Endodermal cell (in vitro differentiated cells): Measurements from ENCODE around the gene LRRC7. TPM values are rescaled to one million over a fixed set of nuclear protein-coding genes. Genes with fewer than 3 reads are reported as not detected.

Source experiments
- DNase-seq: peaks from one replicate; pipeline ENCODE4 v3.0.0-alpha.2; 2017
- H3K27ac ChIP-seq: 2 replicates; pipeline ENCODE4 v1.5.1; 2013; ENCODE audit warnings: mild to moderate bottlenecking, low read depth, low read length, moderate library complexity
- H3K27me3 ChIP-seq: 2 replicates; pipeline ENCODE4 v1.6.1; 2013; ENCODE audit warnings: mild to moderate bottlenecking, low read length, moderate library complexity; ENCODE audit not compliant: insufficient read depth, control insufficient read depth, poor library complexity, severe bottlenecking
- H3K36me3 ChIP-seq: 2 replicates; pipeline ENCODE4 v1.7.0; 2013; ENCODE audit warnings: mild to moderate bottlenecking, low read length, moderate library complexity; ENCODE audit not compliant: control insufficient read depth, insufficient read depth
- H3K4me1 ChIP-seq: one replicate; pipeline ENCODE4 v1.7.0; 2013; ENCODE audit warnings: low read length; ENCODE audit not compliant: control insufficient read depth, insufficient read depth
- H3K4me3 ChIP-seq: 2 replicates; pipeline ENCODE4 v1.5.1; 2013; ENCODE audit warnings: mild to moderate bottlenecking, low read length, moderate library complexity
- H3K9ac ChIP-seq: 2 replicates; pipeline ENCODE4 v1.6.1; 2013; ENCODE audit warnings: mild to moderate bottlenecking, low read length, moderate library complexity; ENCODE audit not compliant: poor library complexity, severe bottlenecking; ENCODE audit errors: extremely low read depth
- H3K9me3 ChIP-seq: 2 replicates; pipeline ENCODE4 v1.6.1; 2013; ENCODE audit warnings: mild to moderate bottlenecking, low read length, moderate library complexity; ENCODE audit not compliant: control insufficient read depth
- H3K27ac Mint-ChIP-seq: 2 replicates; pipeline ENCODE4 v1.8.0; 2020; ENCODE audit warnings: mixed read lengths
- H3K27me3 Mint-ChIP-seq: 2 replicates; pipeline ENCODE4 v1.8.0; 2021; ENCODE audit warnings: mild to moderate bottlenecking, mixed read lengths; ENCODE audit not compliant: insufficient read depth
- H3K36me3 Mint-ChIP-seq: 2 replicates; pipeline ENCODE4 v1.8.0; 2020; ENCODE audit warnings: low read depth, mixed read lengths
- H3K4me1 Mint-ChIP-seq: 2 replicates; pipeline ENCODE4 v1.8.0; 2020; ENCODE audit warnings: mixed read lengths
- H3K4me3 Mint-ChIP-seq: 2 replicates; pipeline ENCODE4 v1.8.0; 2020; ENCODE audit warnings: mild to moderate bottlenecking, moderate library complexity, mixed read lengths
- H3K9me3 Mint-ChIP-seq: 2 replicates; pipeline ENCODE4 v1.8.0; 2020; ENCODE audit warnings: mild to moderate bottlenecking, mixed read lengths
- CTCF ChIP-seq: fragments of 200-600 bp; sonication (generic); conservative IDR thresholded peaks from 2 replicates; pipeline ENCODE4 v1.5.0; 2021; ENCODE audit warnings: antibody characterized with exemption, mild to moderate bottlenecking
- WGBS, 2 experiments: methylation state at CpG; one replicate each; pipeline versions ENCODE4 v1.1.5 to v1.1.7; 2013; ENCODE audit warnings: missing lambda C conversion rate in 2 of 2, mixed read lengths in 1 of 2; ENCODE audit not compliant: insufficient coverage in 1 of 2, insufficient read length in 1 of 2; 5-methylcytosine and 5-hydroxymethylcytosine counted together
- total RNA-seq, 2 donors: library from RNA; stranded (reverse); fragmentation: NEBNext Ultra II Directional in 1 of 2; extraction: Animal tissue kit (Norgen Biotek cat#: 25700) in 1 of 2; gene quantifications; 2 replicates in 1 of 2; 3 replicates in 1 of 2; pipeline ENCODE4 v1.2.1, GENCODE V29; 2021

Gene LRRC7
- total RNA-seq, 2 donors from 2014 or later = 1.4 to 2.2 TPM

DNA sequence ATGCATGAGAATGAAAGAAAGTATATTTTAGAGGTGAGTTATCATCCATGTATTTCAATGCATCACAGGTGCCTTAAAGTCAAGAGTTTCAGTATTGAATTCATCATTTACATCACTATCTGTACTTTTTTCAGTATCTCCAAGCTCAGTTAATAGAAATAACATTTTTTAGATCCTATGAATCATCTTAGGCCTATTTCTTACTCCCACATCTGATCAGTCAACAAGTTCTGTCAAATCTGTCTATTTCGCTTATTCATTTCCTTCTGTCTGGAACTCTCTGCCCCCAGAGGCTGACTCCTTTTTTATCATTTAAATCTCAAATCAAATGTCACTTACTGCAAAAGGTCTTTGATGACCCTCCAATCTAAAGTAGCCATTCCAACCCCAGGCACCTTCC is 295.2 kb downstream of the LRRC7 start:
- H3K27me3 Mint-ChIP-seq = no peaks in the 10 kb centered on the region
- Histone ChIP-seq H3K36me3 (no peaks in the 10 kb centered on the region), H3K27ac (no peak overlapping the region), H3K4me3 (no peak overlapping the region), H3K9ac (no peak overlapping the region), H3K9me3 (no peaks in the 10 kb centered on the region), H3K27me3 (no peaks in the 10 kb centered on the region), H3K4me1 (peaks cover 6% of the 10 kb centered on the region)
- no peak for DNase-seq
- H3K36me3 Mint-ChIP-seq = no peaks in the 10 kb centered on the region
- H3K27ac Mint-ChIP-seq = no peak overlapping the region
- H3K4me1 Mint-ChIP-seq = peaks cover 7% of the 10 kb centered on the region
- 98 to 100% methylated on average over 1 of the region's 1 CpG for WGBS, 2 experiments
- TF ChIP-seq CTCF = no peak
- no peak overlapping the region for H3K4me3 Mint-ChIP-seq
- no peaks in the 10 kb centered on the region for H3K9me3 Mint-ChIP-seq

- Histone ChIP-seq H3K4me3 (no peak overlapping the region), H3K9ac (no peak overlapping the region), H3K9me3 (no peaks in the 10 kb centered on the region), H3K4me1 (peaks cover 2% of the 10 kb centered on the region), H3K27me3 (no peaks in the 10 kb centered on the region), H3K27ac (no peak overlapping the region), H3K36me3 (no peaks in the 10 kb centered on the region)
- DNase-seq = no peak
- Mint-ChIP-seq H3K4me1 (peaks cover 3% of the 10 kb centered on the region), H3K27ac (no peak overlapping the region), H3K4me3 (no peak overlapping the region), H3K27me3 (no peaks in the 10 kb centered on the region), H3K36me3 (no peaks in the 10 kb centered on the region), H3K9me3 (no peaks in the 10 kb centered on the region)
- no peak for TF ChIP-seq CTCF
- 97 to 100% methylated on average over 1 of the region's 1 CpG for WGBS, 2 experiments
Measured at GRCh38 chr1:69863704-69864103, 296.0 kb downstream of the LRRC7 start.

- no peaks in the 10 kb centered on the region for H3K36me3 ChIP-seq
- H3K27me3 Mint-ChIP-seq = peaks cover 18% of the 10 kb centered on the region
- H3K27me3 ChIP-seq = no peaks in the 10 kb centered on the region
- H3K4me3 ChIP-seq = no peak overlapping the region
- H3K9me3 ChIP-seq = no peaks in the 10 kb centered on the region
- H3K27ac ChIP-seq = no peak overlapping the region
- 67 to 81% methylated on average over 1 to 2 of the region's 3 CpGs for WGBS, 2 experiments
- no peaks in the 10 kb centered on the region for H3K4me1 ChIP-seq
- no peaks in the 10 kb centered on the region for H3K9me3 Mint-ChIP-seq
- no peak overlapping the region for H3K9ac ChIP-seq
- H3K4me3 Mint-ChIP-seq = no peak overlapping the region
- no peak for DNase-seq
- no peak overlapping the region for H3K27ac Mint-ChIP-seq
- H3K36me3 Mint-ChIP-seq = no peaks in the 10 kb centered on the region
- no peaks in the 10 kb centered on the region for H3K4me1 Mint-ChIP-seq
- TF ChIP-seq CTCF = no peak
Measured at GRCh38 chr1:69871412-69871811, 303.7 kb downstream of the LRRC7 start.
